Thymus (tissue), 14 donors: ENCODE results near the gene HPS3. TPM values are rescaled to one million over a fixed set of nuclear protein-coding genes. Genes with fewer than 3 reads are reported as not detected.

ENCODE experiments used
- DNase-seq, 9 donors: peaks; one replicate each; pipeline ENCODE4 v3.0.0-alpha.2; 2013; ENCODE audit warnings: low spot score in 9 of 9, low read depth in 6 of 9, missing footprints in 1 of 9
- H3K27ac ChIP-seq, 2 donors: one replicate each; pipeline ENCODE4 v1.5.1; 2013; ENCODE audit warnings: control low read depth in 1 of 2, low read depth in 1 of 2, low read length in 1 of 2, mild to moderate bottlenecking in 1 of 2, moderate library complexity in 1 of 2
- H3K27me3 ChIP-seq, 2 donors: one replicate each; pipeline ENCODE4 v1.5.1; 2013; ENCODE audit warnings: low read length in 1 of 2; ENCODE audit not compliant: control insufficient read depth in 2 of 2, insufficient read depth in 1 of 2
- H3K36me3 ChIP-seq, 2 donors: one replicate each; pipeline ENCODE4 v1.5.1; 2013; ENCODE audit warnings: low read length in 1 of 2, mild to moderate bottlenecking in 1 of 2, moderate library complexity in 1 of 2; ENCODE audit not compliant: control insufficient read depth in 2 of 2, insufficient read depth in 2 of 2
- H3K4me1 ChIP-seq, 2 donors: one replicate each; pipeline ENCODE4 v1.5.1; 2013; ENCODE audit warnings: low read length in 2 of 2; ENCODE audit not compliant: control insufficient read depth in 2 of 2, insufficient read depth in 2 of 2
- H3K4me3 ChIP-seq, 2 donors: one replicate each; pipeline ENCODE4 v1.5.1; 2013; ENCODE audit warnings: low read length in 2 of 2, control low read depth in 1 of 2, mild to moderate bottlenecking in 1 of 2
- H3K9me3 ChIP-seq, 2 donors: one replicate each; pipeline ENCODE4 v1.5.1; 2013; ENCODE audit warnings: low read length in 1 of 2, mild to moderate bottlenecking in 1 of 2; ENCODE audit not compliant: control insufficient read depth in 2 of 2, insufficient read depth in 1 of 2
- WGBS: extraction: QIAGEN DNeasy Blood & Tissue Kit; methylation state at CpG from one replicate; pipeline ENCODE4 v1.1.7; 2013; 5-methylcytosine and 5-hydroxymethylcytosine counted together
- long read RNA-seq, 10 donors: transcript quantifications; one replicate each; lab custom pipeline, GENCODE V29; 2026
- polyA plus RNA-seq: library from polyadenylated mRNA; stranded (reverse); fragments of 200-250 nt; gene quantifications from one replicate; pipeline ENCODE4 v1.2.3, GENCODE V29; 2013
- total RNA-seq: library from RNA; stranded (reverse); fragments of 120-200 nt; gene quantifications from one replicate; pipeline ENCODE4 v1.2.4, GENCODE V29; 2013
- donor health status: healthy.

The HPS3 gene, protein sequence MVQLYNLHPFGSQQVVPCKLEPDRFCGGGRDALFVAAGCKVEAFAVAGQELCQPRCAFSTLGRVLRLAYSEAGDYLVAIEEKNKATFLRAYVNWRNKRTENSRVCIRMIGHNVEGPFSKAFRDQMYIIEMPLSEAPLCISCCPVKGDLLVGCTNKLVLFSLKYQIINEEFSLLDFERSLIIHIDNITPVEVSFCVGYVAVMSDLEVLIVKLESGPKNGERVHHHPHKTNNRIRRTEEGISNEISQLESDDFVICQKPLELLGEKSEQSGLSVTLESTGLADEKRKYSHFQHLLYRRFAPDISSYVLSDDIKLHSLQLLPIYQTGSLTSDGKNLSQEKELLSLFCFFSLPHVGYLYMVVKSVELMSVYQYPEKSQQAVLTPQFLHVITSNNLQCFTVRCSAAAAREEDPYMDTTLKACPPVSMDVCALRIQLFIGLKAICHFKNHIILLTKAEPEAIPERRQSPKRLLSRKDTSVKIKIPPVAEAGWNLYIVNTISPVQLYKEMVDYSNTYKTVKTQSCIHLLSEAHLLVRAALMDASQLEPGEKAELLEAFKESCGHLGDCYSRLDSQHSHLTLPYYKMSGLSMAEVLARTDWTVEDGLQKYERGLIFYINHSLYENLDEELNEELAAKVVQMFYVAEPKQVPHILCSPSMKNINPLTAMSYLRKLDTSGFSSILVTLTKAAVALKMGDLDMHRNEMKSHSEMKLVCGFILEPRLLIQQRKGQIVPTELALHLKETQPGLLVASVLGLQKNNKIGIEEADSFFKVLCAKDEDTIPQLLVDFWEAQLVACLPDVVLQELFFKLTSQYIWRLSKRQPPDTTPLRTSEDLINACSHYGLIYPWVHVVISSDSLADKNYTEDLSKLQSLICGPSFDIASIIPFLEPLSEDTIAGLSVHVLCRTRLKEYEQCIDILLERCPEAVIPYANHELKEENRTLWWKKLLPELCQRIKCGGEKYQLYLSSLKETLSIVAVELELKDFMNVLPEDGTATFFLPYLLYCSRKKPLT
- total RNA-seq: 17.7 TPM
- polyA plus RNA-seq: 26.3 TPM
- long read RNA-seq, donor 1, full-length matches to known transcripts: 1 of 1 reads
- long read RNA-seq, donor 1, partial matches to known transcripts: 0 of 1 reads
- long read RNA-seq, donor 1, other reads (novel, unspliced or antisense): 0 of 1 reads
- long read RNA-seq, donor 2, full-length matches to known transcripts: 3 of 10 reads
- long read RNA-seq, donor 2, partial matches to known transcripts: 7 of 10 reads
- long read RNA-seq, donor 2, other reads (novel, unspliced or antisense): 0 of 10 reads
- long read RNA-seq, donor 3: 0 reads
- long read RNA-seq, donor 4, partial matches to known transcripts: 9 of 10 reads
- long read RNA-seq, donor 4, other reads (novel, unspliced or antisense): 0 of 10 reads
- long read RNA-seq, donor 5, full-length matches to known transcripts: 7 of 7 reads
- long read RNA-seq, donor 5, partial matches to known transcripts: 0 of 7 reads
- long read RNA-seq, donor 5, other reads (novel, unspliced or antisense): 0 of 7 reads
- long read RNA-seq, donor 6, full-length matches to known transcripts: 3 of 3 reads
- long read RNA-seq, donor 6, partial matches to known transcripts: 0 of 3 reads
- long read RNA-seq, donor 6, other reads (novel, unspliced or antisense): 0 of 3 reads
- long read RNA-seq, donor 7, full-length matches to known transcripts: 2 of 9 reads
- long read RNA-seq, donor 7, partial matches to known transcripts: 7 of 9 reads
- long read RNA-seq, donor 7, other reads (novel, unspliced or antisense): 0 of 9 reads
- long read RNA-seq, donor 8, full-length matches to known transcripts: 2 of 2 reads
- long read RNA-seq, donor 8, partial matches to known transcripts: 0 of 2 reads
- long read RNA-seq, donor 8, other reads (novel, unspliced or antisense): 0 of 2 reads
- long read RNA-seq, donor 9: 0 reads
- long read RNA-seq, donor 10, full-length matches to known transcripts: 4 of 4 reads
- long read RNA-seq, donor 10, partial matches to known transcripts: 0 of 4 reads
- long read RNA-seq, donor 10, other reads (novel, unspliced or antisense): 0 of 4 reads

DNA sequence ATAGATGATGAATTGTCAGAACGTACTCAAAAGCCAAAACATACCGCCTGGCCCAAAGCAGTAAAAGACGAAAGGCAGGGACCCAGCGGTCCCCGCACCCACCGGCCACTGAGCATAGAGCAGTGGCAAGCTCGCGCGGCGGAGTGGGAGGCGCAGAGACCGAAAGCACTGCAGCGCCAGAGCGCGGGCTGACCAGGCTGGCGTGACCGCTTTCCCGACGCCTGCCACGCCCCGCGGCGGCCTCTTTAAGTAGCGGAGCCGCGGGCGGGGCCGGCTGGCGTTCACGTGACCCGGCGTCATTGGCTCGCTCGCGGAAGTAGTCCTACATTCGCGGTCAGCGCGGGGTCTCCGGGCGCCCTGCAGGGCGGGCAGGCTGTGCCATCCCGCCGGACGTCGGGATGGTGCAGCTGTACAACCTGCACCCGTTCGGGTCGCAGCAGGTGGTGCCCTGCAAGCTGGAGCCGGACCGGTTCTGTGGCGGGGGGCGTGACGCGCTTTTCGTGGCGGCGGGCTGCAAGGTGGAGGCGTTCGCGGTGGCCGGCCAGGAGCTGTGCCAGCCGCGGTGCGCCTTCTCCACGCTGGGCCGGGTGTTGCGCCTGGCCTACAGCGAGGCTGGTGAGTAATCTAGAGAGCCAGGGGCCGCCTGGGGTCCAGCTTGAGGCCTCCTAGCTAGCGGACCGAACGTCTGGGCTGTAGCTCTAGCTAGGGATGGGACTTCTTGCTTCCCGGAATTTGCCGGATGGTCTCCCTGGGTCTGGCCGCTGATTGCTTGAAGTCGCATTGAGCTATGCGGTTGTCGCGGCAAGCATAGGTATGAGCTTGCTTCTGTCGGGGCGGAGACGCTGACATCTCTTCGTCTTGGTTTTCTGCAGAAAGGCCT lies at the start of gene HPS3:
TSS of gene HPS3 (plus strand) at position 313 of the 880 bp plus-strand sequence. CDS start at position 399, 86 bp downstream.
- peaks cover 20 to 24% of the 10 kb centered on the region in 2 donors for H3K4me1 ChIP-seq

DNA sequence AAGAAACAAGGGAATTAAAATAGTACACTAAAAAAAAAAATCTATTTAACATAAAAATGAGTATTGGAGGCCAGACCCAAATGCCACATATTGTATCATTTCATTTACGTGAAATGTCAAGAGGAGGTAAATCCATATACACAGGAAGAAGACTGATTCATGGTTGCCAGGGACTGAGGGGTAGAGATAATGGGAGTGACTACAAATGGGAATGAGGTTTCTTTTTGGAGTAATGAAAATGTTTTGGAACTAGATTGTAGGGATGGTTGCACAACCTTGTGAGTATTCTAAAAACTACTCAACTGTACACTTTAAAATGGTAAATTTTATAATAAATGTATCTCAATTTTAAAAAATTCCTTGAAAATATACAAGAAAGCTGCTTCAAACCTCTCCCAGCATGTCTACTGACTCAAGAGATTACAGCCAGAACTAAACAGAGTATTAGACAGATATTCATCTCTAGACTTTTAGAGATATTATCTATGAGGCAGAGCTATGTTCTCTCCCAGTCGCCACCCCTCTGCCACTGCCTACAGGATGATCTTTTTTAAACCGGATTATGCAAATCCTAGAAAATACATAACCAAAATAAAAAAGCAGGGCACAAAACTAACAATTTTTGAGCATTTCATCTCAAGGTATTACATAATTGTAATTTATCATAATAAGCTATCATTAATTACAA lies 49.3 kb upstream of the HPS3 start:
- WGBS: 97% methylated on average over 3 of the region's 3 CpGs
- Histone ChIP-seq H3K4me3 (no peak overlapping the region), H3K27ac (no peak overlapping the region), H3K9me3 (no peaks in the 10 kb centered on the region), H3K36me3 (peaks cover 3 to 11% of the 10 kb centered on the region in 2 donors), H3K27me3 (no peaks in the 10 kb centered on the region), H3K4me1 (peaks cover 4 to 5% of the 10 kb centered on the region in 2 donors)
- DNase-seq: no peak

More for the DNA sequence above, at the start of gene HPS3:
- under 1% methylated on average over 84 of the region's 84 CpGs for whole genome bisulfite sequencing
- Histone ChIP-seq H3K4me3 (peak within 1 kb of the TSS; percentile 77 to 93), H3K9me3 (no peaks in the 10 kb centered on the region), H3K27me3 (no peaks in the 10 kb centered on the region), H3K36me3 (peaks cover 0 to 1% of the 10 kb centered on the region in 2 donors), H3K27ac (peak within 1 kb of the TSS; percentile 81 to 89)
- DNase-seq: peak in 8 of 9 donors; percentile 66 to 91 (median 82)

DNA sequence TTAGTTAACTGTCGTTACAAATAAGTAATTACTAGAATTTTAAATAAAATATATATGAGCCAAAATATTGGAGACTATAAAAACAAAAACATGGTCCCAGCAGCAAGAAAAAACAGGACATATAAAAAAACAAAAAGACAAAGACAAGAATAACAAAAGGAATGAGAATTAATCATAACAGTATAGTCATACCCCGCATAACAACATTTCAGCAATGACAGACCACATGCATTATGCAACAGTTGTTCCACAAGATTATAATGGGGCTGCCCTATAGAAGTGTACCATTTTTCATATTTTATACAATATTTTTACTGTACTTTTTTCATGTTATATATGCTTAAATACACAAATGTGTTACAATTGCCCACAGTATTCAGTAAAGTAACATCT lies 48.7 kb upstream of the HPS3 start:
- DNase-seq: no peak
- Histone ChIP-seq H3K4me1 (peaks cover 9 to 10% of the 10 kb centered on the region in 2 donors), H3K9me3 (no peaks in the 10 kb centered on the region), H3K27me3 (no peaks in the 10 kb centered on the region), H3K27ac (no peak overlapping the region), H3K36me3 (peaks cover 3 to 8% of the 10 kb centered on the region in 2 donors), H3K4me3 (no peak overlapping the region)
- WGBS: 80% methylated on average over 2 of the region's 2 CpGs

DNA sequence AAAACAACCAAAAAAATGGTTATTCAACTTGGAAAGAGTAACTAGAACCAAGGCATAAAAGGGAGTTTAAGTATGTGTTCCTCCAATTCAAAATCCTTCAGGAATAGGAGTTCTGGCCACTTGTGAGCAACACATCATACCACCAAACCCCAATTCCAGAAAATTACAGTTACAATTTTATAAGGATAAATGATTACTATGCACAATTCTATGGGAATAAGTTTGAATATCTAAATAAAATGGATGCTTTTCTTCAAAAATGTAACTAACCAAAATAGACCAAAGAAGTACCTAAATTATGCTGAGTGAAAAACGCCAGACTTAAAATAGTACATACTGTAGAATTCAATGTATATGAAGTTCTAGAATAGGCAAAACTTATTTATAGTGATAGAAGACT lies 47.7 kb upstream of the HPS3 start:
- WGBS: 99% methylated on average over 1 of the region's 1 CpG
- H3K4me3 ChIP-seq: no peak overlapping the region
- peaks cover 11 to 14% of the 10 kb centered on the region in 2 donors for H3K4me1 ChIP-seq
- H3K36me3 ChIP-seq: peaks cover 3 to 7% of the 10 kb centered on the region in 2 donors
- no peak for DNase-seq
- H3K27ac ChIP-seq: no peak overlapping the region
- no peaks in the 10 kb centered on the region for H3K27me3 ChIP-seq
- H3K9me3 ChIP-seq: no peaks in the 10 kb centered on the region

DNA sequence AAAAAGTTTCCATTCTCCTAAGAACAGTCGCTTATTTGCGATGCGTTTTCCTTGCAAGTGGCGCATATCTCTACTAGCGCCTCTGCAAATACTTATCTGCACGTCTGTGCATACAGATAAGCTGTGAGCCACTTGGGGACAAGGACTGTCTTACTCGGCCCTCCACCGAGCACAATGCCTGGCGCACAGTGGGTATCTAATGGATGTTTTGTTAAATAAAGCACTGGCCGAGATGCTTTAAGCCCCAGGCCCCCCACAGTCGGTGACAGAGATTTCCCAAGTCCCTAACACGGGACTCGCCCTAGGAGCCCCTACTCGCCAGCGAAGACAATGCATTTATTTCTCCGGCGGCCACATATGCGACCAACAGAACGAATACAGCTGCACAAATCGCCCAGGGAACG lies 43.6 kb upstream of the HPS3 start:
- Histone ChIP-seq H3K4me1 (peaks cover 12 to 16% of the 10 kb centered on the region in 2 donors), H3K27me3 (no peaks in the 10 kb centered on the region), H3K9me3 (peaks cover 0 to 6% of the 10 kb centered on the region in 2 donors), H3K27ac (peak overlapping the region; percentile 44 to 72), H3K36me3 (no peaks in the 10 kb centered on the region), H3K4me3 (peak overlapping the region; percentile 73 to 82)
- WGBS: under 1% methylated on average over 21 of the region's 21 CpGs
- DNase-seq: peak in 7 of 9 donors; percentile 11 to 68 (median 26)

DNA sequence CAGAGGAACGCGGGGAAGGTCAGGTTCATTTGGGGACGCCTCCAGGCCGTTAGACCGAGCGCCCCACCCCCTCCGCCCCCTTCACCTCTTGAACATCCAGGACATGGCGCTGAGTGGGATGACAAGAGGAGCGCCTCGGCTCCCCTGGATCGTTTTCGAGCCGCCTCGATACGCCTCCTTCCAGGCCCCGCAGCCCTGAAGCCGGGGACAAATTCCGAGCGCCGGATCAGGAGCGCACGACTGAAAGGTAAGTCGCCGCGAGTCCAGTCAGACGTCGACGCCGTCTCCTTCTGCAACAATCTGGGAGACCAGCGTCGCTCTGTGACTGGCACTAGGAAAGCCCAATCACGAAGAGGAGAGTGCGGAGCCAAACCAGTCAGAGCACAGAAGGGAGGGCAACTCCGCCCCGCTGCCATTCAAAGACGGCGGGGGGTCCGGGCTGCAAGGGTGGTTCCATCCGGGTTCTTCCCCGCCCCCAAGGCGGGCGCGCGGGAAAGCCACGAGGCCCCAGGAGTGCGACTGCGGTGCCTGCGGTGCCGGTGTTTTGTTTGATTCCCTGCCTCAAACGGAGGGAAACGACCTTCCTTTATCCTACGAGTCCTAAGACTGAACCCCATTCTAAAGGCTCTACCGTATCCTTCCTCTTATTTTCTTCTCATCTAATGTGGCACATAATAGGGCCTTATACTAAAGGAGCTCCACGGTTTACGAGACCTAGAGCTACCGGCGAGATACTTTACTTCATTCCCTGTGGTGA lies 43.0 kb upstream of the HPS3 start, which contains the start of gene HLTF:
TSS of gene HLTF (minus strand) at position 302 of the 757 bp plus-strand sequence. CDS start at position 105, 197 bp downstream.
- H3K27me3 ChIP-seq: no peaks in the 10 kb centered on the region
- WGBS: 7% methylated on average over 57 of the region's 57 CpGs
- H3K9me3 ChIP-seq: peaks cover 0 to 6% of the 10 kb centered on the region in 2 donors
- H3K27ac ChIP-seq: peak within 1 kb of the TSS; percentile 44 to 72
- peaks cover 12 to 16% of the 10 kb centered on the region in 2 donors for H3K4me1 ChIP-seq
- no peaks in the 10 kb centered on the region for H3K36me3 ChIP-seq
- DNase-seq: peak; percentile 93 to 99 (median 96)
- peak within 1 kb of the TSS; percentile 73 to 82 for H3K4me3 ChIP-seq
